Common myeloid progenitor, CD34-positive (primary cell): ENCODE measurements around the gene GRK5.

Experiments
- CTCF ChIA-PET: fragments of 350-600 bp; sonication (Branson Sonifier 250); formaldehyde crosslinking; loops from one replicate; lab custom pipeline; 2021; ENCODE audit warnings: antibody characterized with exemption; lab: Charles Lee
- POLR2A ChIA-PET: fragments of 350-600 bp; sonication (Branson Sonifier 250); formaldehyde crosslinking; loops from one replicate; lab custom pipeline; 2021; ENCODE audit warnings: antibody characterized with exemption; lab: Charles Lee
- DNase-seq, 3 donors: peaks; one replicate each; pipeline versions ENCODE4 v3.0.0 to v3.0.0-alpha.2; 2013
- H3K27ac ChIP-seq, 2 experiments: 1 replicate in 1 of 2; 2 replicates in 1 of 2; pipeline ENCODE4 v1.7.0; 2013; ENCODE audit warnings: inconsistent platforms in 2 of 2, low read length in 2 of 2, mild to moderate bottlenecking in 2 of 2, low read depth in 1 of 2, moderate library complexity in 1 of 2; ENCODE audit not compliant: severe bottlenecking in 2 of 2, insufficient read depth in 1 of 2, poor library complexity in 1 of 2
- H3K27me3 ChIP-seq, 5 experiments: replicated peaks in 2 of 5; 1 replicate in 3 of 5; 2 replicates in 2 of 5; pipeline versions ENCODE4 v1.6.1 to v1.7.0; 2013; ENCODE audit warnings: low read length in 4 of 5, mild to moderate bottlenecking in 2 of 5, moderate library complexity in 2 of 5, inconsistent platforms in 1 of 5; ENCODE audit not compliant: insufficient read depth in 5 of 5, control insufficient read depth in 4 of 5
- H3K36me3 ChIP-seq, 4 experiments: 1 replicate in 2 of 4; 2 replicates in 2 of 4; pipeline versions ENCODE4 v1.6.1 to v1.7.0; 2013; ENCODE audit warnings: low read length in 3 of 4, control low read depth in 1 of 4, mild to moderate bottlenecking in 1 of 4; ENCODE audit not compliant: control insufficient read depth in 4 of 4, insufficient read depth in 4 of 4
- H3K4me1 ChIP-seq, 4 experiments: 1 replicate in 3 of 4; 2 replicates in 1 of 4; pipeline versions ENCODE4 v1.6.1 to v1.7.1; 2013; ENCODE audit warnings: low read length in 3 of 4, mild to moderate bottlenecking in 3 of 4, control low read depth in 1 of 4, inconsistent platforms in 1 of 4, moderate library complexity in 1 of 4; ENCODE audit not compliant: control insufficient read depth in 4 of 4, insufficient read depth in 4 of 4; ENCODE audit errors: control extremely low read depth in 1 of 4
- H3K4me3 ChIP-seq, 7 experiments: 1 replicate in 4 of 7; 2 replicates in 3 of 7; pipeline versions ENCODE4 v1.5.1 to v1.7.0; 2013; ENCODE audit warnings: mild to moderate bottlenecking in 7 of 7, low read length in 6 of 7, moderate library complexity in 6 of 7, inconsistent platforms in 2 of 7, low read depth in 2 of 7, control low read depth in 1 of 7; ENCODE audit not compliant: insufficient read depth in 4 of 7, control insufficient read depth in 1 of 7; ENCODE audit errors: extremely low read depth in 1 of 7
- H3K9me3 ChIP-seq, 5 experiments: 1 replicate in 4 of 5; 2 replicates in 1 of 5; pipeline versions ENCODE4 v1.6.1 to v1.7.1; 2013; ENCODE audit warnings: low read length in 4 of 5, mild to moderate bottlenecking in 2 of 5, inconsistent platforms in 1 of 5, low read depth in 1 of 5, moderate library complexity in 1 of 5; ENCODE audit not compliant: control insufficient read depth in 4 of 5, insufficient read depth in 2 of 5; ENCODE audit errors: control extremely low read depth in 1 of 5
- WGBS: methylation state at CpG from one replicate; pipeline ENCODE4 v1.1.5; 2013; ENCODE audit not compliant: insufficient coverage; 5-methylcytosine and 5-hydroxymethylcytosine counted together

Gene GRK5

GRCh38 chr10:119197921-119198320 is 9.4 kb upstream of the GRK5 start:
- 43% methylated on average over 2 of the region's 4 CpGs for WGBS
- H3K36me3 ChIP-seq: no peaks in the 10 kb centered on the region
- POLR2A ChIA-PET: interaction anchor here (0.7 kb wide), 1 partner anchor 104 kb away, joined by 3 read pairs; no protein-coding TSS in a partner anchor
- no peaks in the 10 kb centered on the region for H3K9me3 ChIP-seq
- no peaks in the 10 kb centered on the region for H3K27me3 ChIP-seq
- peaks cover 0 to 9% (median 5%) of the 10 kb centered on the region in 4 experiments for H3K4me1 ChIP-seq
- CTCF ChIA-PET: interaction anchor here (1.0 to 8.4 kb wide), 22 partner anchors 9 to 256 kb away, joined by 3 to 154 read pairs (median 7); partner anchors contain the start of genes DENND10, GRK5 and PRDX3
- H3K27ac ChIP-seq: no peak overlapping the region
- H3K4me3 ChIP-seq: no peak overlapping the region
- peak in 1 of 3 donors; percentile 42 for DNase-seq

- ChIA-PET POLR2A (no interaction called here), CTCF (interaction anchor here (0.8 to 8.4 kb wide), 40 partner anchors 9 to 405 kb away, joined by 3 to 154 read pairs (median 5); partner anchors contain the start of genes DENND10, GRK5 and PRDX3)
- Histone ChIP-seq H3K4me1 (peaks cover 0 to 9% (median 5%) of the 10 kb centered on the region in 4 experiments), H3K27me3 (no peaks in the 10 kb centered on the region), H3K9me3 (no peaks in the 10 kb centered on the region), H3K27ac (no peak overlapping the region), H3K4me3 (peak overlapping the region in 2 of 7 experiments; percentile 22 to 39), H3K36me3 (no peaks in the 10 kb centered on the region)
- 14% methylated on average over 5 of the region's 7 CpGs for WGBS
- DNase-seq: peak in 2 of 3 donors; percentile 52 to 58
These were observed 8.9 kb upstream of the GRK5 start for GRCh38 chr10:119198438-119198837.

GRCh38 chr10:119199231-119199992 is 8.0 kb upstream of the GRK5 start:
- H3K9me3 ChIP-seq: no peaks in the 10 kb centered on the region
- no peaks in the 10 kb centered on the region for H3K36me3 ChIP-seq
- no peaks in the 10 kb centered on the region for H3K27me3 ChIP-seq
- H3K4me3 ChIP-seq: no peak overlapping the region
- DNase-seq: peak; percentile 76 to 87 (median 85)
- H3K4me1 ChIP-seq: peaks cover 0 to 9% (median 5%) of the 10 kb centered on the region in 4 experiments
- POLR2A ChIA-PET: interaction anchor here (0.6 to 1.2 kb wide), 2 partner anchors 244 to 246 kb away, joined by 3 read pairs; no protein-coding TSS in a partner anchor
- CTCF ChIA-PET: interaction anchor here (0.6 to 8.4 kb wide), 50 partner anchors 9 to 404 kb away, joined by 3 to 154 read pairs (median 4); partner anchors contain the start of genes DENND10, GRK5, PRDX3 and SFXN4
- no peak overlapping the region for H3K27ac ChIP-seq
- WGBS: 50% methylated on average over 8 of the region's 9 CpGs

GRCh38 chr10:119201233-119201632 is 6.1 kb upstream of the GRK5 start:
- peaks cover 0 to 15% (median 12%) of the 10 kb centered on the region in 4 experiments for H3K4me1 ChIP-seq
- no peaks in the 10 kb centered on the region for H3K36me3 ChIP-seq
- ChIA-PET POLR2A (no interaction called here), CTCF (interaction anchor here (0.6 to 8.4 kb wide), 8 partner anchors 11 to 245 kb away, joined by 3 to 154 read pairs (median 9); no protein-coding TSS in a partner anchor)
- H3K27me3 ChIP-seq: no peaks in the 10 kb centered on the region
- no CpG with 5 or more reads among the region's 1 CpG for WGBS
- H3K4me3 ChIP-seq: no peak overlapping the region
- H3K27ac ChIP-seq: no peak overlapping the region
- no peaks in the 10 kb centered on the region for H3K9me3 ChIP-seq
- no peak for DNase-seq

- no peak overlapping the region for H3K27ac ChIP-seq
- 93% methylated on average over 3 of the region's 4 CpGs for WGBS
These were observed 4.4 kb upstream of the GRK5 start for GRCh38 chr10:119203006-119203405.

GRCh38 chr10:119205894-119206602 is 1.3 kb upstream of the GRK5 start:
- DNase-seq: no peak
- WGBS: 23% methylated on average over 14 of the region's 17 CpGs

More at GRCh38 chr10:119203006-119203405, 4.4 kb upstream of the GRK5 start:
- Histone ChIP-seq H3K4me3 (no peak overlapping the region), H3K36me3 (no peaks in the 10 kb centered on the region), H3K9me3 (no peaks in the 10 kb centered on the region), H3K27me3 (peaks cover 0 to 3% (median 0%) of the 10 kb centered on the region in 5 experiments), H3K4me1 (peaks cover 0 to 23% (median 19%) of the 10 kb centered on the region in 4 experiments)
- ChIA-PET POLR2A (no interaction called here), CTCF (interaction anchor here (0.9 to 8.4 kb wide), 12 partner anchors 11 to 244 kb away, joined by 3 to 154 read pairs (median 6); no protein-coding TSS in a partner anchor)
- DNase-seq: no peak

More at GRCh38 chr10:119205894-119206602, 1.3 kb upstream of the GRK5 start:
- Histone ChIP-seq H3K4me3 (peak overlapping the region in 6 of 7 experiments; percentile 43 to 85 (median 71)), H3K9me3 (no peaks in the 10 kb centered on the region), H3K4me1 (peaks cover 10 to 38% (median 36%) of the 10 kb centered on the region in 4 experiments), H3K27me3 (peaks cover 0 to 18% (median 3%) of the 10 kb centered on the region in 5 experiments), H3K36me3 (no peaks in the 10 kb centered on the region), H3K27ac (peak overlapping the region in 1 of 2 experiments; percentile 59)
- ChIA-PET CTCF (interaction anchor here (0.6 to 8.4 kb wide), 43 partner anchors 7 to 373 kb away, joined by 3 to 90 read pairs (median 5); no protein-coding TSS in a partner anchor), POLR2A (interaction anchor here (1.6 kb wide), 1 partner anchor 65 kb away, joined by 6 read pairs; no protein-coding TSS in a partner anchor)
